GM10847 (cell line): Measurements from ENCODE around the gene TDRD10.

Experiments used
- POLR2A ChIP-seq: IDR thresholded peaks from 2 replicates; pipeline ENCODE4 v1.6.1; 2011; ENCODE audit not compliant: insufficient read length; ENCODE audit errors: extremely low read depth

The TDRD10 gene

GRCh38 chr1:154469844-154470560 lies 32.0 kb upstream of the TDRD10 start:
- no peak for TF ChIP-seq POLR2A

DNA sequence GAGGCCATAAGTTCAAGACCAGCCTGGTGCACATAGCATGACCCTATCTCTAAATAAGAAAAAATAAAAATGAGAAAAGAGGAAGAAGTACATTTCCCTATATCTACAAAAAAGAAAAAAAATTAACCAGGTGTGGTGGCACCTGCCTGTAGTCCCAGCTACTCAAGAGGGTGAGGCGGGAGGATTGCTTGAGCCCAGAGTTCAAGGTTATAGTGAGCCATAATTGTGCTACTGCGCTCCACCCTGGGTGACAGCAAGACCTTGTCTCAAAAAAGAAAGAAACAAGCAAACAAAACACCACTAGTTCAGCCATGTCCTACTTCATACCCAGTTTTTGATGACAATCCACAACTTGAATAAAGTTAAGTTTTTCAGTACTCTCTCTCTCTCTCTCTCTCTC lies 30.7 kb upstream of the TDRD10 start:
- TF ChIP-seq POLR2A = no peak

- TF ChIP-seq POLR2A = no peak
Measured at GRCh38 chr1:154474802-154475201, 27.2 kb upstream of the TDRD10 start.

DNA sequence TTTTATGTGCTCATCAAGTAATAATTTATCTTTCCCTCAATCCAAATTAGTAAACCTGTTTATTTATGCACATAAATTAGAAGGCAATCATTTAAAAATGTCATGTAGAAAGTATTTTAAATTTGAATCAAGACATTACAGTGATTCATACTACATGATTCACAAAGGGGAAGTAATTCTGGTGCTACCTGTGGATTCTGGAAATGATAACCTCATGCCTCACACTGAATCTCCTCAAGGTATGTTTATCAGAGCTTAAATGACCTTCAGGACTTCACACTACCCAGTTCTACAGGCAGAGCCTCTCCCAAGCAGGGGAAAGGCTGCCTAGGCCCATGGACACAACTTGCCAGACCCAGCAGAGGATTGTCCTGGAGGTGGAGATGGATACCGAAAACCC lies 25.2 kb upstream of the TDRD10 start:
- no peak for TF ChIP-seq POLR2A

- TF ChIP-seq POLR2A = no peak
Measured at GRCh38 chr1:154478013-154478412, 24.0 kb upstream of the TDRD10 start.

- no peak for TF ChIP-seq POLR2A
Measured at GRCh38 chr1:154478639-154479038, 23.4 kb upstream of the TDRD10 start.

DNA sequence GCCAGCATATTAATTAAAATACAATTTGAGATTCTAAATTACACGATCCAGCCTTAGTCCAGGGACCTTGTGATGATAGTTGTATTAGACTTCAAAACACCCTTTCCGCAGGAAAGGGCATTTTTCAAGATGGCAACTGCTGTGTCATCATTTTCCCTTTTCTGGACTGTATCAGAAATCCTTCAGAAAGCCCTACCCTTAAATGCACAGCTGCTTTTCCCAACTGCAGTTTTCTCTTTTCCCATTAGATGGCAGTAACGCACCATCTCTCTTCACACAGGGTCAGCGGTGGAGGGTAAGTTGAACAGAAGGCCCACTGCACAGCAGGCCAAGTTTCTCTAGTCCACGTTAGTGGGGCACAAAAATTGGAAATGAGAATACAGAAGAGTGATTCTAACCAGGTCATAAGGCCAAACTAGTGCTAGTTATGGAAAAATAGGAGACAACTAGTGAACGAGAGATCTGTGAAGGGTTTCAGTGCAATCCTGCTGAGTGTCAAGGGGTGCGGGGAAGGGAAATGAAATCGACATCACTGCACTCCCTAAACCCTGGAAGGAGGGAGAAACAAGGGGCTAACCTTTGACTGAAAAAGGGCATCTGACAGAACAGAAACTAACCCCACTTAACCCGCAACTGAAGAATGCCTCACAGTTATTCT lies 22.1 kb upstream of the TDRD10 start:
- no peak for TF ChIP-seq POLR2A

GRCh38 chr1:154481053-154481452 lies 21.0 kb upstream of the TDRD10 start:
- TF ChIP-seq POLR2A = no peak

- TF ChIP-seq POLR2A = no peak
Measured at GRCh38 chr1:154483941-154484803, 17.8 kb upstream of the TDRD10 start.

DNA sequence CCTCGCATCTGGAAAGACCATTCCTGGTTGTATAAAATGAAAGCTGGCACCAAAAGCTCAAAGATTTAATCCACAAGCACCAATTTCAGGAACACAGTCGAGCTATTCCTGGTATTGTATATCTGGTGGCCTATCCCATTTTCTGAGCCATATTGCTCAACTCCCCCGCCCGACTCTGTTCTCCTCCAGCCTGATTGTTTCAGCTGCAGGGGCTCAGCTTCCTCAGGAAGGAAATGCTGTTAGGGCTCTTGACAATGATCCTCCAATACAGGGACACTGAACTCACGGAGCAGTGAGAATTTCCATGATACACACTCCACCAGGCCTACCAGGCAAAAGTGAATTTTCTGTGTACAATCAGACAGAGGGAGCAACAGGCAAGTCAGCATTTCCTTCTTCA lies 16.9 kb upstream of the TDRD10 start:
- TF ChIP-seq POLR2A = no peak

DNA sequence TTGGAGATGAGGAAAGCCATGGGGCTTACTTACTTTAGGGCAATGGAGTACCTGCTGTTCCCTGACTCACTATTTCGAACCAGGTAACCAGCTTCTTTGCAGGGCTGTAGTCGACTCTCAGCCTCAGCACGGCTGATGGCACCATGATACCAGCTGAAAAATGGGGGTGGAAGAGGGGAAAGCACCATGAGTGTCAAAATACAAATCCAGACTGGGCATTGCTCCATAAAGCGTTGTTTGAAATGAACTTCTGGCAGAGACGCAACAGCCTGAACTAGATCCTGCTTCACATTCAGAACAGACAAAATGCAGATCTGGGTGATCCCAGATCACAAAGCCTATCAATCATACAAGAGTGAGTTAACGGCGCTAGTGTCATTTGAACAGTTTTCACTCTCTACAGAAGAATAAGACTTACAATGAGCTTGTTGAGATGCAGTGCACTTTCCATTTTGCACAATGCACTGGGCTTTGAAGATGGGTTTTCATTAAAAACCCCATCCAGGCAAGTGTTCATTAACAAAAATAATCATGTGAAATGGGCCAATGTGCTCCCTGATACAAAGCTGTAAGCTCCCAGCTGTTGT lies 16.0 kb upstream of the TDRD10 start:
- TF ChIP-seq POLR2A = no peak

DNA sequence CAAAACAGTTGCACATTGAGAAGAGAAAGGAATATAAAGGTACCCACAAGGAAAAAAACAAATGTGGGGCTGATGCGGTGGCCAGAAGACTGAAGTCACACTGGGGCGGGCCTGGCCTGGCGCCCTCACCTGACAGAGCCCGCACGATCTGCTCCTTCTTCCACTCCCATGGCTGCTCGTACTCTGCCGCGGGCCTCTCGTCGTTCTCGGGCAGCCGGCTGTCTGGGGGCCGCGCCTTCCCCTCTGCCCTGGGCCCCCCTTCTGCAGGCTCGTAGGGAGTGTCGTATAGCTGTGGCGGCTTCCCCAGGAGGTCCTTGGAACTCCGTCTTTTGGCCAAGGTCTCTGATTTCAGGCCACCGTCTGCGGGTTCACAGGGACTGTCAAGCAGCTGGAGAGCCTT lies 13.1 kb upstream of the TDRD10 start:
- no peak for TF ChIP-seq POLR2A

DNA sequence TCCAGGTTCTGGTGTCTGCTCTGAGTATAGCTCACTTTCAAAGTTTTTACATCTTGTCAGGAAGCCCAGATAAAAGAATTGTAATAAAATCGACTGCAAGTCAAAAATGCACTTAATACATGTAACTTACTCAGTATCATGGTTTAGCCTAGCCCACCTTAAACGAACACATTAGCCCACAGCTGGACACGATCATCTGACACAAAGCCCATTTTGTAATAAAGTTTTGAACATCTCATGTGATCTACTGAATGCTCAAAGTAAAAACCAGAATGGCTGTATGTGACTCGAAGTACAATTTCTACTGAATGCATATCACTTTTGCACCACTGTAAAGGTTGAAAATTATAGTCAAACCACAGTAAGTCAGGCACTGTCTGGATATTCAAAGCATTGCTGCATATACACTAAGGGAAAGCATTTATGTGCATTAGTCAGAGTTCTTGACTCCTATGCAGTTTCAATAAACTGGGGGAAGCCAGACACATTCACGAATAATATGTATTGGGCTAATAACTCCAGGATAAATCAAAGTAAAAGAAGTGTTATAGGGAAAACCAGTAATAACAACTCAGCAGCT lies 12.2 kb upstream of the TDRD10 start:
- no peak for TF ChIP-seq POLR2A

- no peak for TF ChIP-seq POLR2A
Measured at GRCh38 chr1:154490317-154490716, 11.7 kb upstream of the TDRD10 start.

DNA sequence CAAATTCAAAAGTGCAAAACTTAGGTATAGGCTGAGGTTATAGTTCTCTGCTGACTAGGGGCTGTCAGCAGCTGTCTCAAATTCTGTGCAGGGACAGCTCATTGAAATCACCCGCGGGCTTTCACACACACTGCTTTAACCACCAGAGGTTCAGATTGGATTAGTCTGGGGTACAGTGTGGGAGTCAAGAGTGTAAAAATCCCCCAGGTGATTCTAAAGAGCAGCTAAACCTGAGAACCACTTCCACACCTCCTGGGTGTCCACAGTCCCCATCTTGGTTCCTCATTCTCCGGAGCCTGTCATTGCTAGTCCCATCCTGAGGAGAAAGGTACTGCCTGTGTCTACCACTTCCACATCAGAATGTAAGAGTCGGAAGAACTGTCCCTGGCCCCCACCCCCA lies 9.9 kb upstream of the TDRD10 start:
- TF ChIP-seq POLR2A = no peak
